ENCODE results near the gene MBD5. TPM values are rescaled to one million over a fixed set of nuclear protein-coding genes. Genes with fewer than 3 reads are reported as not detected.

MBD5 gene
- total RNA-seq, 1 donor from 2014 or later, result 38.8 TPM

- Histone ChIP-seq H3K4me1 (no peaks in the 10 kb centered on the region), H3K27ac (no peak overlapping the region), H3K79me2 (ENCODE audit: low read depth) (peaks cover 15% of the 10 kb centered on the region), H3F3A (ENCODE audit: low read depth) (no peaks in the 10 kb centered on the region), H3K9ac (no peak overlapping the region), H3K36me3 (no peaks in the 10 kb centered on the region), H2AFZ (replicated peaks) (no peak overlapping the region), H3K4me3 (no peak overlapping the region), H3K9me3 (ENCODE audit: low read depth) (no peaks in the 10 kb centered on the region), H3K27me3 (no peaks in the 10 kb centered on the region), H3K4me2 (no peak overlapping the region), H4K20me1 (ENCODE audit: low read depth) (peaks cover 14% of the 10 kb centered on the region)
- Mint-ChIP-seq H3K4me1 (no peaks in the 10 kb centered on the region), H3K4me3 (no peak overlapping the region), H3K36me3 (peaks cover 2% of the 10 kb centered on the region), H3K9me3 (peaks cover 2% of the 10 kb centered on the region), H3K27ac (no peak overlapping the region), H3K27me3 (ENCODE audit: insufficient read depth, low read depth) (no peaks in the 10 kb centered on the region)
- TF ChIP-seq CTCF (IDR thresholded peaks at IDR 0.05) (no peak), EZH2 (IDR thresholded peaks at IDR 0.05) (no peak), EZH2phosphoT487 (IDR thresholded peaks at IDR 0.05) (no peak)
- no peak for DNase-seq (ENCODE audit: low spot score)
These were observed 25.9 kb downstream of the MBD5 start for GRCh38 chr2:148046802-148047201.

GRCh38 chr2:148048475-148049221 lies 27.8 kb downstream of the MBD5 start:
- Mint-ChIP-seq H3K27ac (no peak overlapping the region), H3K36me3 (peaks cover 5% of the 10 kb centered on the region), H3K9me3 (peaks cover 5% of the 10 kb centered on the region), H3K27me3 (ENCODE audit: insufficient read depth, low read depth) (no peaks in the 10 kb centered on the region), H3K4me1 (no peaks in the 10 kb centered on the region), H3K4me3 (no peak overlapping the region)
- Histone ChIP-seq H3K9me3 (ENCODE audit: low read depth) (no peaks in the 10 kb centered on the region), H3K27ac (no peak overlapping the region), H3K4me1 (no peaks in the 10 kb centered on the region), H3K27me3 (no peaks in the 10 kb centered on the region), H3K79me2 (ENCODE audit: low read depth) (peaks cover 31% of the 10 kb centered on the region), H3K36me3 (no peaks in the 10 kb centered on the region), H2AFZ (replicated peaks) (no peak overlapping the region), H3K4me2 (no peak overlapping the region), H4K20me1 (ENCODE audit: low read depth) (peaks cover 14% of the 10 kb centered on the region), H3K4me3 (no peak overlapping the region), H3F3A (ENCODE audit: low read depth) (no peaks in the 10 kb centered on the region), H3K9ac (no peak overlapping the region)
- no peak for DNase-seq (ENCODE audit: low spot score)
- TF ChIP-seq CTCF (IDR thresholded peaks at IDR 0.05) (no peak), EZH2phosphoT487 (IDR thresholded peaks at IDR 0.05) (no peak), EZH2 (IDR thresholded peaks at IDR 0.05) (no peak)

- Histone ChIP-seq H3K36me3 (no peaks in the 10 kb centered on the region), H3K79me2 (ENCODE audit: low read depth) (peaks cover 31% of the 10 kb centered on the region), H3K4me2 (no peak overlapping the region), H2AFZ (replicated peaks) (no peak overlapping the region), H3K27ac (no peak overlapping the region), H3K4me3 (no peak overlapping the region), H4K20me1 (ENCODE audit: low read depth) (peaks cover 14% of the 10 kb centered on the region), H3K27me3 (no peaks in the 10 kb centered on the region), H3F3A (ENCODE audit: low read depth) (no peaks in the 10 kb centered on the region), H3K9me3 (ENCODE audit: low read depth) (no peaks in the 10 kb centered on the region), H3K9ac (no peak overlapping the region), H3K4me1 (no peaks in the 10 kb centered on the region)
- no peaks in the 10 kb centered on the region for H3K27me3 Mint-ChIP-seq (ENCODE audit: insufficient read depth, low read depth)
- H3K4me3 Mint-ChIP-seq, result no peak overlapping the region
- no peak overlapping the region for H3K27ac Mint-ChIP-seq
- TF ChIP-seq CTCF (IDR thresholded peaks at IDR 0.05) (no peak), EZH2phosphoT487 (IDR thresholded peaks at IDR 0.05) (no peak), EZH2 (IDR thresholded peaks at IDR 0.05) (no peak)
- no peak for DNase-seq (ENCODE audit: low spot score)
- H3K9me3 Mint-ChIP-seq, result peaks cover 5% of the 10 kb centered on the region
- peaks cover 5% of the 10 kb centered on the region for H3K36me3 Mint-ChIP-seq
- H3K4me1 Mint-ChIP-seq, result no peaks in the 10 kb centered on the region
These were observed 28.4 kb downstream of the MBD5 start for GRCh38 chr2:148049284-148049683.

Data from neural progenitor cell (in vitro differentiated cells).